Measurements from ENCODE around the gene WDFY4. TPM values are rescaled to one million over a fixed set of nuclear protein-coding genes. Genes with fewer than 3 reads are reported as not detected.

WDFY4 gene
- total RNA-seq, 1 donor from 2014 or later: not detected

DNA sequence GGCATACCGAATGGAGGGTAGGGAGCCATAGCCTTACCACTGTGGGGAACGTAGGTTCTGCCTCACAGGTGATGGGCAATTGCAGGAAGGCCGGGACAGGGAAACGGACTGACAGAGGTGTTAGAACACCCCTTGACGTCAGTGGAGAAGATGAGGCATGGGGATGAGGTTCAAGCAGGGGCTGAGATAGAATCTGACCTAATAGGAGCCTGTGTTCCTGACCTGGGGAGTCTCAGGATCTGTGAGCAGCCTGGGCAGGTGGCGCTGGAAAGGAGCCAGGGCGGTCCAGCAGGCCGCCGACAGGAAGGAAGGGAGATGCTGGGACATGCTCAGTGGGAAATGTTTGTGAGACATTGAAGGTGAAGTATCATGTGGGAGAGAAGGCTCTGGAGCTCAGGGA lies 109.4 kb downstream of the WDFY4 start:
- no peak for DNase-seq (ENCODE audit: low spot score)
- Mint-ChIP-seq H3K36me3 (ENCODE audit: low read depth) (no peaks in the 10 kb centered on the region), H3K27me3 (ENCODE audit: low read depth) (peaks cover 21% of the 10 kb centered on the region), H3K27ac (ENCODE audit: unreplicated experiment) (no peak overlapping the region), H3K4me1 (ENCODE audit: low read depth) (peaks cover 5% of the 10 kb centered on the region), H3K9me3 (ENCODE audit: low read depth) (no peaks in the 10 kb centered on the region), H3K4me3 (ENCODE audit: unreplicated experiment) (no peak overlapping the region)
- no peak for TF ChIP-seq CTCF (IDR thresholded peaks at IDR 0.05)

GRCh38 chr10:48796713-48797245 lies 112.1 kb downstream of the WDFY4 start:
- Mint-ChIP-seq H3K27ac (ENCODE audit: unreplicated experiment) (no peak overlapping the region), H3K4me3 (ENCODE audit: unreplicated experiment) (no peak overlapping the region), H3K4me1 (ENCODE audit: low read depth) (peaks cover 5% of the 10 kb centered on the region), H3K27me3 (ENCODE audit: low read depth) (peaks cover 8% of the 10 kb centered on the region), H3K9me3 (ENCODE audit: low read depth) (peaks cover 4% of the 10 kb centered on the region), H3K36me3 (ENCODE audit: low read depth) (no peaks in the 10 kb centered on the region)
- TF ChIP-seq CTCF (IDR thresholded peaks at IDR 0.05): no peak
- DNase-seq (ENCODE audit: low spot score): no peak

DNA sequence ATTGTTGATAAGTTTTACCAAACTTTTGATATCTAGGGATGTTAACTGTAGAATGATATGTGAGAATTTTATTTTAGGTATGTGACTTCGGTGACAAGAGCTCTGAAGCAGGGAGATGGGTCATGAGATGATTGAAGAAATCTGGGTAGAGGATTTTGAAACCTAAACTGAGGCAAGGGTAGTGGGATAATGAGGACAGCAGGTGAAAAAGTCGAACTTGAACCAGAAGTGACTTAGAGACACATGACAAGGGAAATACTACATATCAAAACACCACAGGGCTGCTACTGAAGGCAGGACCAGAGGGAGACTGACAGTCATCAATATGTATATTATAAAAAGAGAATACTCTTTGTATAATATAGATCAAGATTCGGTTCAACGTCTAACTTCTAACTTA lies 113.2 kb downstream of the WDFY4 start:
- H3K9me3 Mint-ChIP-seq (ENCODE audit: low read depth): peaks cover 4% of the 10 kb centered on the region
- no peak overlapping the region for H3K4me3 Mint-ChIP-seq (ENCODE audit: unreplicated experiment)

DNA sequence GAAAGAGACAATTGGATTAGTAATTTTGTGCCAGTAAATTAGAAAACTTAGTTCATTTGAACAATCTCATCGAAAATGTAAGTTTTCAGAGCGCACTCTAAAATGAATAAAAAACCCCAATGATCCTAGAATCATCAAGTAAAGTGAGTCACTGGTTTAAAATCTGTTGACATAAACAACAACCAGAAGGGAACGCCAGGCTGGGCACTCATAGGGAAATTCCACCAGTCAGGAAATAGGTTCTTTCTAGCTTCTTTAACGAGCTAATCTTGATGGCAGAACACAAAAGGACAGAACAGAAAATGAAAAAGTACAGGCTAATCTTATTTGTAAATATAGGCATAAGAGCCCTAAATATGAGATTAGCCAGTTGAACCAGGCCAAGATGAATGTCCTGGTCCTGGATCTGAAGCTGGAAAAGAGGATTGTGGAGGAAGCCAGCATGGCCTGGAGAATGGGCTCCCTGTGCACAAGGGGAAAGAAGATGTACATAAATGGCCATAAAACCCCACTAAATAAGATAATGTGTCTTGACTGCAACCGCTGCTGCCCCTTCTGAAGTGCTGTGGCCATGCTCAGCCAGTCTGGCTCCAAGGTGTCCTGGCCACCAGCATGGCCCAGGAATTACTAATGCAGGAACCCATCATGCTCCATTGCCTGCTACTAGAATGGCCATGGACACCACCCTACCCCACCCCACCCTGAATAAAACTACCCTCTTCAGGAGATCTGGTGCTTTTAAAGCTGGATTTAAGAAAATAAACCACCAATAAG lies 114.0 kb downstream of the WDFY4 start:
- Mint-ChIP-seq H3K27me3 (ENCODE audit: low read depth) (peaks cover 3% of the 10 kb centered on the region), H3K4me1 (ENCODE audit: low read depth) (no peaks in the 10 kb centered on the region), H3K27ac (ENCODE audit: unreplicated experiment) (no peak overlapping the region), H3K4me3 (ENCODE audit: unreplicated experiment) (no peak overlapping the region), H3K36me3 (ENCODE audit: low read depth) (no peaks in the 10 kb centered on the region), H3K9me3 (ENCODE audit: low read depth) (peaks cover 4% of the 10 kb centered on the region)
- TF ChIP-seq CTCF (IDR thresholded peaks at IDR 0.05): no peak
- no peak for DNase-seq (ENCODE audit: low spot score)

More for the DNA sequence above, 113.2 kb downstream of the WDFY4 start:
- Mint-ChIP-seq H3K4me1 (ENCODE audit: low read depth) (no peaks in the 10 kb centered on the region), H3K27ac (ENCODE audit: unreplicated experiment) (no peak overlapping the region), H3K36me3 (ENCODE audit: low read depth) (no peaks in the 10 kb centered on the region), H3K27me3 (ENCODE audit: low read depth) (peaks cover 3% of the 10 kb centered on the region)
- no peak for TF ChIP-seq CTCF (IDR thresholded peaks at IDR 0.05)
- DNase-seq (ENCODE audit: low spot score): no peak

DNA sequence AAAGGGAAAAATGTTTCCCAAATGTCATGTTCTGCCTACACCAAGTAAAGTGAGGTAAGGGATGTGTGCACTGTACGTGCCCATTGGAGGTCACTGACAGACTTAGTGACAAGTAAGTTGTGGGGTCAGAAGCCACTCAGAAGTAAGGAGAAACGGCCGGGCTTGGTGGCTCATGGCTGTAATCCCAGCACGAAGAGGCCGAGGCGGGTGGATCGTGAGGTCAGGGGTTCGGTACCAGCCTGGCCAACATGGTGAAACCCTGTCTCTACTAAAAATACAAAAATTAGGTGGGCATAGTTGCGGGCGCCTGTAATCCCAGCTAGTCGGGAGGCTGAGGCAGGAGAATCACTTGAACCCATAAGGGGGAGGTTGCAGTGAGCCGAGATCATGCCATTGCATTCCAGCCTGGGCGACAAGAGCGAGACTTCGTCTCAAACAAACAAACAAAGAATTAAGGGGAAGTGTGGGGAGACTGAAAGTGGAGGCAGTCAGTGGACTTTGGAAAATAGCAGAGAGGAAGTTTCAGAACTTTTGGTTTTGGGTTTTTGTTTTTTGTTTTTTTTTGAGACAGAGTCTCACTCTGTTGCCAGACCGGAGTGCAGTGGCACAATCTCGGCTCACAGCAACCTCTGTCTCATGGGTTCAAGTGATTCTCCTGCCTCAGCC lies 114.8 kb downstream of the WDFY4 start:
- H3K36me3 Mint-ChIP-seq (ENCODE audit: low read depth): no peaks in the 10 kb centered on the region
- peaks cover 3% of the 10 kb centered on the region for H3K27me3 Mint-ChIP-seq (ENCODE audit: low read depth)
- no peak overlapping the region for H3K27ac Mint-ChIP-seq (ENCODE audit: unreplicated experiment)
- no peak for DNase-seq (ENCODE audit: low spot score)
- TF ChIP-seq CTCF (IDR thresholded peaks at IDR 0.05): no peak
- peaks cover 4% of the 10 kb centered on the region for H3K9me3 Mint-ChIP-seq (ENCODE audit: low read depth)
- peaks cover 1% of the 10 kb centered on the region for H3K4me1 Mint-ChIP-seq (ENCODE audit: low read depth)
- no peak overlapping the region for H3K4me3 Mint-ChIP-seq (ENCODE audit: unreplicated experiment)

All from chondrocyte (in vitro differentiated cells).